H1 (cell line): ENCODE measurements around the gene E2F3. TPM values are rescaled to one million over a fixed set of nuclear protein-coding genes. Genes with fewer than 3 reads are reported as not detected.

Source experiments
- CTCF ChIA-PET: fragments of 300-600 bp; sonication (Branson Sonifier 250); formaldehyde crosslinking; loops from one replicate; lab custom pipeline; 2021; ENCODE audit not compliant: partially characterized antibody; lab: Charles Lee
- POLR2A ChIA-PET: fragments of 300-600 bp; sonication (Branson Sonifier 250); formaldehyde crosslinking; loops from one replicate; lab custom pipeline; 2021; ENCODE audit warnings: inconsistent platforms; ENCODE audit not compliant: partially characterized antibody; lab: Charles Lee
- DNase-seq, 2 experiments: peaks; one replicate each; pipeline versions ENCODE4 v3.0.0 to v3.0.0-alpha.2; 2010 to 2022; ENCODE audit warnings: low spot score in 2 of 2, low read depth in 1 of 2, mixed read lengths in 1 of 2
- FAIRE-seq: peaks from 2 replicates; lab custom pipeline; 2011; peaks lifted over from hg19 to GRCh38; lab: Jason Lieb, UNC
- H2AFZ ChIP-seq: 2 replicates; pipeline ENCODE4 v1.8.1; 2012; ENCODE audit warnings: low read length, inconsistent platforms
- H2AK5ac ChIP-seq: 2 replicates; pipeline ENCODE4 v1.6.1; 2013; ENCODE audit warnings: low read depth, low read length
- H2BK120ac ChIP-seq: replicated peaks from 2 replicates; pipeline ENCODE3; 2013; ENCODE audit warnings: low read depth, low read length, inconsistent platforms
- H2BK12ac ChIP-seq: 2 replicates; pipeline ENCODE4 v1.6.1; 2013; ENCODE audit warnings: low read depth, low read length
- H2BK15ac ChIP-seq: 2 replicates; pipeline ENCODE4 v1.6.1; 2013; ENCODE audit warnings: low read length
- H2BK20ac ChIP-seq: 2 replicates; pipeline ENCODE4 v1.6.1; 2013; ENCODE audit warnings: low read length
- H2BK5ac ChIP-seq: 2 replicates; pipeline ENCODE4 v1.6.1; 2013; ENCODE audit warnings: low read depth, low read length
- H3K14ac ChIP-seq: 2 replicates; pipeline ENCODE4 v1.6.1; 2013; ENCODE audit warnings: inconsistent platforms; ENCODE audit not compliant: insufficient read length
- H3K18ac ChIP-seq: 2 replicates; pipeline ENCODE4 v1.6.1; 2013; ENCODE audit warnings: low read length; ENCODE audit errors: extremely low read depth
- H3K23ac ChIP-seq: 2 replicates; pipeline ENCODE4 v1.6.1; 2013; ENCODE audit warnings: inconsistent platforms; ENCODE audit not compliant: insufficient read length
- H3K23me2 ChIP-seq: 2 replicates; pipeline ENCODE4 v1.6.1; 2013; ENCODE audit warnings: low read depth, low read length
- H3K27ac ChIP-seq: 2 replicates; pipeline ENCODE4 v1.6.1; 2011; ENCODE audit warnings: low read depth, low read length, inconsistent platforms
- H3K27me3 ChIP-seq, 4 experiments: replicated peaks in 1 of 4; 1 replicate in 1 of 4; 2 replicates in 3 of 4; pipeline versions ENCODE4 v1.6.1 to v1.8.1; 2011 to 2013; ENCODE audit warnings: low read length in 3 of 4, mild to moderate bottlenecking in 3 of 4, inconsistent platforms in 2 of 4, mixed read lengths in 2 of 4, moderate library complexity in 1 of 4; ENCODE audit not compliant: control insufficient read depth in 3 of 4, insufficient read depth in 3 of 4; ENCODE audit errors: extremely low read depth in 1 of 4
- H3K36me3 ChIP-seq, 4 experiments: 2 replicates each; pipeline versions ENCODE4 v1.6.1 to v1.8.1; 2011 to 2013; ENCODE audit warnings: mild to moderate bottlenecking in 4 of 4, low read length in 3 of 4, moderate library complexity in 2 of 4, control low read depth in 1 of 4, inconsistent platforms in 1 of 4; ENCODE audit not compliant: insufficient read depth in 4 of 4, control insufficient read depth in 2 of 4
- H3K4ac ChIP-seq: replicated peaks from 2 replicates; pipeline ENCODE3; 2013; ENCODE audit warnings: low read length, low read depth, mixed read lengths, inconsistent platforms; ENCODE audit not compliant: insufficient read length
- H3K4me1 ChIP-seq, 4 experiments: replicated peaks in 1 of 4; 1 replicate in 1 of 4; 2 replicates in 3 of 4; pipeline versions ENCODE4 v1.6.1 to v1.8.1; 2011 to 2013; ENCODE audit warnings: low read length in 3 of 4, inconsistent platforms in 2 of 4, mixed read lengths in 1 of 4; ENCODE audit not compliant: insufficient read depth in 4 of 4, control insufficient read depth in 3 of 4
- H3K4me2 ChIP-seq, 2 experiments: 2 replicates each; pipeline versions ENCODE4 v1.6.1 to v1.8.1; 2011 to 2013; ENCODE audit warnings: low read depth in 2 of 2, low read length in 2 of 2, control low read depth in 1 of 2, inconsistent platforms in 1 of 2, mild to moderate bottlenecking in 1 of 2; ENCODE audit not compliant: insufficient read depth in 1 of 2
- H3K4me3 ChIP-seq, 4 experiments: fragments of 200-600, 300-600 bp in 1 of 4; sonication (generic), shearing (Covaris generic), sonication (Bioruptor Twin) in 1 of 4; 2 replicates each; pipeline versions ENCODE4 v1.5.1 to v1.8.1; 2011 to 2016; ENCODE audit warnings: low read length in 4 of 4, low read depth in 3 of 4, control low read depth in 2 of 4, inconsistent platforms in 2 of 4, mild to moderate bottlenecking in 2 of 4, mixed read lengths in 1 of 4, moderate library complexity in 1 of 4; ENCODE audit not compliant: insufficient read depth in 2 of 4; ENCODE audit errors: extremely low read depth in 1 of 4
- H3K56ac ChIP-seq: replicated peaks from 2 replicates; pipeline ENCODE3; 2013; ENCODE audit warnings: low read depth, mild to moderate bottlenecking, mixed read lengths, low read length, inconsistent platforms; ENCODE audit not compliant: insufficient read length
- H3K79me1 ChIP-seq: 2 replicates; pipeline ENCODE4 v1.6.1; 2013; ENCODE audit warnings: low read depth, low read length, control low read depth
- H3K79me2 ChIP-seq, 2 experiments: 2 replicates each; pipeline versions ENCODE4 v1.6.1 to v1.8.1; 2012 to 2013; ENCODE audit warnings: low read length in 2 of 2, mild to moderate bottlenecking in 2 of 2, inconsistent platforms in 1 of 2; ENCODE audit not compliant: insufficient read depth in 2 of 2, control insufficient read depth in 1 of 2
- H3K9ac ChIP-seq, 4 experiments: replicated peaks in 1 of 4; 1 replicate in 1 of 4; 2 replicates in 3 of 4; pipeline versions ENCODE4 v1.6.1 to v1.8.1; 2011 to 2013; ENCODE audit warnings: low read depth in 3 of 4, low read length in 3 of 4, control low read depth in 2 of 4, mild to moderate bottlenecking in 2 of 4, moderate library complexity in 2 of 4, inconsistent platforms in 1 of 4; ENCODE audit errors: extremely low read depth in 1 of 4
- H3K9me3 ChIP-seq, 2 experiments: 2 replicates each; pipeline versions ENCODE4 v1.6.1 to v1.8.1; 2012 to 2013; ENCODE audit warnings: mild to moderate bottlenecking in 2 of 2, moderate library complexity in 2 of 2, control low read depth in 1 of 2, inconsistent platforms in 1 of 2, low read depth in 1 of 2, low read length in 1 of 2, mixed read lengths in 1 of 2; ENCODE audit not compliant: insufficient read depth in 2 of 2
- H4K20me1 ChIP-seq, 2 experiments: replicated peaks in 1 of 2; 2 replicates each; pipeline versions ENCODE3 to v1.8.1; 2011 to 2013; ENCODE audit warnings: inconsistent platforms in 2 of 2, low read length in 2 of 2, mild to moderate bottlenecking in 1 of 2; ENCODE audit not compliant: insufficient read depth in 2 of 2, control insufficient read depth in 1 of 2
- H4K5ac ChIP-seq: 2 replicates; pipeline ENCODE4 v1.6.1; 2013; ENCODE audit warnings: low read length, low read depth, mixed read lengths, inconsistent platforms; ENCODE audit not compliant: insufficient read length
- H4K8ac ChIP-seq: 2 replicates; pipeline ENCODE4 v1.8.0; 2013; ENCODE audit warnings: mild to moderate bottlenecking, moderate library complexity, low read length, inconsistent platforms; ENCODE audit not compliant: insufficient read depth; ENCODE audit errors: extremely low read depth
- H4K91ac ChIP-seq: replicated peaks from 2 replicates; pipeline ENCODE3; 2013; ENCODE audit warnings: low read length, mixed read lengths, inconsistent platforms; ENCODE audit not compliant: insufficient read length
- WGBS, 2 experiments: shearing (Covaris generic) in 1 of 2; methylation state at CpG; one replicate each; pipeline versions ENCODE4 v1.1.6 to v1.1.7; 2013 to 2015; ENCODE audit warnings: low lambda C conversion rate in 2 of 2, mixed read lengths in 2 of 2, inconsistent platforms in 1 of 2, low coverage in 1 of 2, missing lambda C conversion rate in 1 of 2; ENCODE audit not compliant: insufficient replicate concordance in 2 of 2, insufficient coverage in 1 of 2, insufficient read length in 1 of 2; ENCODE audit errors: extremely low coverage in 1 of 2, missing lambda C conversion rate in 1 of 2; 5-methylcytosine and 5-hydroxymethylcytosine counted together
- polyA plus RNA-seq, 7 experiments: library from polyadenylated mRNA; depleted of rRNA in 3 of 7; stranded (reverse) in 5 of 7; unstranded in 2 of 7; fragments of >200 nt in 5 of 7; fragments of 200-250 nt in 2 of 7; gene quantifications; 1 replicate in 5 of 7; 2 replicates in 1 of 7; 4 replicates in 1 of 7; pipeline versions ENCODE4 v1.2.1 to v1.2.3, GENCODE V29; 2011 to 2013; ENCODE audit warnings: missing spikeins in 2 of 7, mixed read lengths in 2 of 7
- total RNA-seq: library from RNA; stranded (reverse); fragmentation: NEBNext Ultra II Directional; extraction: Animal tissue kit (Norgen Biotek cat#: 25700); gene quantifications from 2 replicates; pipeline ENCODE4 v1.2.1, GENCODE V29; 2021

E2F3 gene
- total and polyA plus RNA-seq, 2 of the 8 experiments (the other 6 are each of a cell fraction or from before 2014, with no cell fraction given) = 14.9 to 42.2 TPM

DNA sequence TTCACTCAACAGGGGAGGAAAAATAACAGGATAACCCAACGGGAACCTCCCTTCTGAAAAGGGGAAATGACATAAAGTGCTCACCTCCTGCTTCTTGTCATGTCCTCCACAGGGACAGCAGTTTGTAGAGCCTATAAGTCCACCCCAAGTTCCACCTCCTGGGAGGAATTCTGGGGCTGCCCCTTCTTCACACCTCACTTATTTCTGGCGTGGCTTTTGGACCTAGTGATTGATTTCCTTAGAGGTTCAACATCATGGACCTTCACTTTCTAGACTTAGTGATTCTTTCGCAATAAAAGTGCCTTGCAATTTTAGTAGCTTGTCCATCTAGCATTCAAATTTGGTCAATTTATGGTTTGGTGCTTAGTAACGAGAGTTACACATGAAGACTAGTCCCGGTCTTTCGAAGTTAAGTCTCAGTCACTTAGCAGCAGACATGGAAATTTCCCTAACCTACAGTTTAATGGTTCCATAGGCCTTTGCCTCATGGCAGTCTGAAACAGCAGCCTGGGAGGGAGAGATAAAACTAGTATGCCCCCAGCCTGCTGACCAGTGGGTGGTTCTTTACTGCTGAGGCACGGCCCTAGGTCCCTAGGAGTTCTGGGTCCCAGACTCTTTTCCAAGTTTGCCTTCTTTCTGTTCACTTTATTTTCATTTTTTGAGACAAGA is 73.3 kb downstream of the E2F3 start:
- H3K4me2 ChIP-seq = no peak overlapping the region
- peaks cover 0 to 5% (median 3%) of the 10 kb centered on the region in 4 experiments; a peak in 3 of 8 replicates for H3K36me3 ChIP-seq
- H4K8ac ChIP-seq = no peak overlapping the region; the same call in 1 of the 2 replicates
- ChIA-PET CTCF (interaction anchor here (0.6 kb wide), 1 partner anchor 499 kb away, joined by 4 read pairs; no protein-coding TSS in a partner anchor), POLR2A (interaction anchor here (1.5 kb wide), 1 partner anchor 14 kb away, joined by 4 read pairs; no protein-coding TSS in a partner anchor)
- peaks cover 12% of the 10 kb centered on the region for H3K79me1 ChIP-seq
- H3K4ac ChIP-seq = no peak overlapping the region
- no peak overlapping the region for H3K56ac ChIP-seq
- no peak overlapping the region for H2BK15ac ChIP-seq
- no peak overlapping the region for H2BK20ac ChIP-seq
- DNase-seq (no peak), FAIRE-seq (no peak)
- H3K14ac ChIP-seq = no peak overlapping the region
- H3K27me3 ChIP-seq = no peaks in the 10 kb centered on the region
- no peak overlapping the region for H4K5ac ChIP-seq
- no peak overlapping the region for H2AFZ ChIP-seq
- H4K91ac ChIP-seq = no peak overlapping the region
- H3K9me3 ChIP-seq = no peaks in the 10 kb centered on the region
- no peak overlapping the region for H3K27ac ChIP-seq
- H2AK5ac ChIP-seq = no peak overlapping the region
- H3K79me2 ChIP-seq = peaks cover 0 to 73% of the 10 kb centered on the region in 2 experiments; a peak in 3 of 4 replicates
- H3K18ac ChIP-seq = no peak overlapping the region
- H3K23ac ChIP-seq = no peak overlapping the region
- H4K20me1 ChIP-seq = peaks cover 2 to 9% of the 10 kb centered on the region in 2 experiments
- no peak overlapping the region for H2BK5ac ChIP-seq
- WGBS, 2 experiments = 93% methylated on average over 7 of the region's 7 CpGs; no CpG with 5 or more reads in 1 of the 2 experiments
- H3K23me2 ChIP-seq = no peaks in the 10 kb centered on the region
- H3K9ac ChIP-seq = no peak overlapping the region
- no peak overlapping the region for H2BK12ac ChIP-seq
- H3K4me3 ChIP-seq = no peak overlapping the region
- no peak overlapping the region for H2BK120ac ChIP-seq
- H3K4me1 ChIP-seq = no peaks in the 10 kb centered on the region
